GM06990 (cell line): ENCODE measurements around the gene TSPY9.
"Not testable (repeated sequence)": the region's sequence is repeated elsewhere in the genome, so short reads cannot be mapped to it uniquely, and the experiment has no call there.

ENCODE experiments used
- DNase-seq: peaks from one replicate; pipeline ENCODE4 v3.0.0-alpha.2; 2011; ENCODE audit not compliant: insufficient read length; ENCODE audit errors: extremely low read depth
- H3K27me3 ChIP-seq: replicated peaks from 2 replicates; pipeline ENCODE4 v1.6.0; 2011; ENCODE audit warnings: low read length; ENCODE audit not compliant: control insufficient read depth, insufficient read depth
- H3K36me3 ChIP-seq: 2 replicates; pipeline ENCODE4 v1.5.1; 2011; ENCODE audit warnings: low read length; ENCODE audit not compliant: control insufficient read depth, insufficient read depth
- H3K4me3 ChIP-seq: replicated peaks from 2 replicates; pipeline ENCODE4 v1.5.1; 2011; ENCODE audit warnings: low read depth, mild to moderate bottlenecking, control low read depth, low read length

TSPY9 gene, protein sequence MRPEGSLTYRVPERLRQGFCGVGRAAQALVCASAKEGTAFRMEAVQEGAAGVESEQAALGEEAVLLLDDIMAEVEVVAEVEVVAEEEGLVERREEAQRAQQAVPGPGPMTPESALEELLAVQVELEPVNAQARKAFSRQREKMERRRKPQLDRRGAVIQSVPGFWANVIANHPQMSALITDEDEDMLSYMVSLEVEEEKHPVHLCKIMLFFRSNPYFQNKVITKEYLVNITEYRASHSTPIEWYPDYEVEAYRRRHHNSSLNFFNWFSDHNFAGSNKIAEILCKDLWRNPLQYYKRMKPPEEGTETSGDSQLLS

DNA sequence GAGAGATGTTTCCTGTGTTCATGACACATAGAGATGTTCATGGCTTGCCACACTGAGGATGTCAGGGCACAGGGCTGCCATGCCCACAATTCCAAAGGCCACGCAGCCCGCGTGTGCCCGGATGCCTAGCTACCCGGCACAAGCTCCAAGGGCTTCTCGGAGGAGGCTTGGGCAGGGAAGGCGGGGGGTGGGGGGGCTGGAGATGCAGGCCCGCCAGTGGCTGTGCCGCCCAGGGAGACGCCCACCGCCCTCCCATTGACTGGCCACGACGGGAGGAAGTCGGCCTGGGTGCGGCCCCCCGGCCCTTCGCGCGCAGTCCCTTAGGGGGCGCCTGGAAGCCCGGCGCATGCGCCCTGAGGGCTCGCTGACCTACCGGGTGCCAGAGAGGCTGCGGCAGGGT is at the start of gene TSPY9:
TSS of gene TSPY9 (plus strand) at position 301 of the 400 bp plus-strand sequence. CDS start at position 347, 46 bp downstream.
- not testable (repeated sequence) for DNase-seq, H3K4me3 ChIP-seq, H3K36me3 ChIP-seq, H3K27me3 ChIP-seq

DNA sequence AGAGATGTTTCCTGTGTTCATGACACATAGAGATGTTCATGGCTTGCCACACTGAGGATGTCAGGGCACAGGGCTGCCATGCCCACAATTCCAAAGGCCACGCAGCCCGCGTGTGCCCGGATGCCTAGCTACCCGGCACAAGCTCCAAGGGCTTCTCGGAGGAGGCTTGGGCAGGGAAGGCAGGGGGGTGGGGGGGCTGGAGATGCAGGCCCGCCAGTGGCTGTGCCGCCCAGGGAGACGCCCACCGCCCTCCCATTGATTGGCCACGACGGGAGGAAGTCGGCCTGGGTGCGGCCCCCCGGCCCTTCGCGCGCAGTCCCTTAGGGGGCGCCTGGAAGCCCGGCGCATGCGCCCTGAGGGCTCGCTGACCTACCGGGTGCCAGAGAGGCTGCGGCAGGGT is 20.4 kb upstream of the TSPY9 start, which contains the start of gene TSPY1:
TSS of gene TSPY1 (plus strand) at position 301 of the 400 bp plus-strand sequence. CDS start at position 347, 46 bp downstream.
- DNase-seq, H3K27me3 ChIP-seq, H3K36me3 ChIP-seq, H3K4me3 ChIP-seq: not testable (repeated sequence)

DNA sequence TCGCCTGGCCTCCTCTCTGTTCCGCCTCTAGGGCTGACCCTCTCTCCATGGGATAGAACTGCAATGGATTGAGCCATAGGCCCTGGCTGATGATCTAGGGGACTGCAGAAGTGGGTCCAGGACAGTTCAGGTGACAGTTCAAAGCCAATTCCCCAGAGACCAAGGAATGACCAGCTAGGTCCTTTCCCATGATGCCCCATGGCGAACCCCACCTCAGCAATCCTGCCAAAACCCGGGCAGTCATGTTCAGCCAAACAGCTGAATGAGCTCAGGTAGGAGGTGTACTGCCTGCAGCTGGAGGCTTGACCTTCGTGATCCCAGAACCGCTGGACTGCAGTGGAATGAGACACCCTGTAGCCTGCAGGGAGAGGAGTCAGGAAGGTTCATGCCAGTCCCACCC is 17.3 kb downstream of the TSPY9 start:
- H3K27me3 ChIP-seq, H3K36me3 ChIP-seq, DNase-seq, H3K4me3 ChIP-seq: not testable (repeated sequence)

DNA sequence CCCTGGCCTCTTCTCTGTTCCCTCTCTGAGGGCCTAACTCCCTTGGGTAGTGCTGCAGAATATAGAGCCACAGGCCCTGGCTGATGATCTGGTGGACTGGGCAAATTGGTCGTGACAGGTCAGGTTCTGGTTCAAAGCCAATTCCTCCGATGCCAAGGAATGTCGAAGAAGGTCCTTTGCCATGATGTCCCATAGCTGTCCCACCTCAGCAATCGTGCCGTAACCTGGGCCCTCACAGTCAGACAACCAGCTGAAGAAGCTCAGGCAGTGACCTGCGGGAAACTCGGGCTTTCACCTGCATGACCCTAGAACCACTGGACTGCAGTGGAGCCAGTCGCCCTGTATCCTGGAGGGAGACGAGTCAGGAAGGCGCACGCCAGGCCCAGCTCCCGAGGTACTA is 29.2 kb downstream of the TSPY9 start:
- H3K27me3 ChIP-seq, H3K4me3 ChIP-seq, DNase-seq, H3K36me3 ChIP-seq: not testable (repeated sequence)

DNA sequence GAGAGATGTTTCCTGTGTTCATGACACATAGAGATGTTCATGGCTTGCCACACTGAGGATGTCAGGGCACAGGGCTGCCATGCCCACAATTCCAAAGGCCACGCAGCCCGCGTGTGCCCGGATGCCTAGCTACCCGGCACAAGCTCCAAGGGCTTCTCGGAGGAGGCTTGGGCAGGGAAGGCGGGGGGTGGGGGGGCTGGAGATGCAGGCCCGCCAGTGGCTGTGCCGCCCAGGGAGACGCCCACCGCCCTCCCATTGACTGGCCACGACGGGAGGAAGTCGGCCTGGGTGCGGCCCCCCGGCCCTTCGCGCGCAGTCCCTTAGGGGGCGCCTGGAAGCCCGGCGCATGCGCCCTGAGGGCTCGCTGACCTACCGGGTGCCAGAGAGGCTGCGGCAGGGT is 40.5 kb downstream of the TSPY9 start, which contains the start of gene TSPY10:
TSS of gene TSPY10 (plus strand) at position 301 of the 400 bp plus-strand sequence. CDS start at position 347, 46 bp downstream.
- H3K27me3 ChIP-seq, DNase-seq, H3K4me3 ChIP-seq, H3K36me3 ChIP-seq: not testable (repeated sequence)
